KOPT-K1 (cell line): ENCODE results near the gene ZNF385D.

ENCODE experiments used
- H3K27ac ChIP-seq: fragments of 200-600 bp; sonication (generic); 2 replicates; pipeline ENCODE4 v1.5.1; 2016; ENCODE audit warnings: antibody characterized with exemption, mild to moderate bottlenecking, low read depth, low read length; ENCODE audit not compliant: poor library complexity, severe bottlenecking
- H3K36me3 ChIP-seq: fragments of 200-600 bp; sonication (generic); 2 replicates; pipeline ENCODE4 v1.5.1; 2017; ENCODE audit warnings: antibody characterized with exemption, mild to moderate bottlenecking, low read length, moderate library complexity; ENCODE audit not compliant: insufficient read depth
- H3K9me3 ChIP-seq: fragments of 200-600 bp; sonication (generic); 2 replicates; pipeline ENCODE4 v1.5.1; 2017; ENCODE audit warnings: antibody characterized with exemption, low read length, mild to moderate bottlenecking; ENCODE audit not compliant: insufficient read depth, poor library complexity, severe bottlenecking

The ZNF385D gene

DNA sequence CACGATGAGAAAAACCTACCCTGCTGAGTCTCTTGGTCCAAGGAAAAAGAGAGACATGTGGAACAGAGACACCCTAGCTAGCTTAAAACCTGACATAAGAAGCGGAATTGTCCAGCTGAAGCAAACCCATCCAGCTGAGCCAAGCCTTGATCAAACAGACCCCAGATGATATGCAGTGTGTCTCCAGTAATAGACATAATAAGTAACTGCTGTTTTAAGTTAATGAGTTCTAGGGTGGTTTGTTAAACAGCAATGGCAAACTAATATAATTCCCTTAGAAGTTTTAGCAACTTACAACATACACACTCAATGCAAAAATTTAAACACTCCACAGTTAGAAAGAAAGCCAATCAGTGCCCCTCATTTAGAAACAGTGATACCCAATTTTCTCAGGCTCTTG, 26.8 kb upstream of the ZNF385D start:
- H3K27ac ChIP-seq = no peak overlapping the region
- no peaks in the 10 kb centered on the region for H3K9me3 ChIP-seq
- H3K36me3 ChIP-seq = no peaks in the 10 kb centered on the region

DNA sequence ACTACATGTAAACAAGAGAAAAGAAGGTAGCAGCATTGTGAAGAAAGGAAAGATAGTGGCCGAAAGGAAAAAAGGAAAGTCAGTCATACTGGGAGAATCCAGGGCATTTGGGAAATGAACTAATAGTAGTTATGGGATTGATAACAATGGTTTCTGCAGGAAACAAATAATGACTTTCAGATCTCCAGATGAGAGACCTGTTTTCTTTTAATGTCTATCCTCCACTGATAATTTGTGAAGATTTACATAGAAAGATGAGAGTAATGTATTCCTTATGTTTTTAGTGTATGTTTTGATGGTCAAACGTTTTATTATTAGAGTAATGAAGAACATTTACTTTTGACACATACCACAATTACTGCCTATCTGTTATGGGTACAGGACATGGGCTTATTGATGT, 15.0 kb upstream of the ZNF385D start:
- no peaks in the 10 kb centered on the region for H3K36me3 ChIP-seq
- H3K27ac ChIP-seq = no peak overlapping the region
- no peaks in the 10 kb centered on the region for H3K9me3 ChIP-seq

DNA sequence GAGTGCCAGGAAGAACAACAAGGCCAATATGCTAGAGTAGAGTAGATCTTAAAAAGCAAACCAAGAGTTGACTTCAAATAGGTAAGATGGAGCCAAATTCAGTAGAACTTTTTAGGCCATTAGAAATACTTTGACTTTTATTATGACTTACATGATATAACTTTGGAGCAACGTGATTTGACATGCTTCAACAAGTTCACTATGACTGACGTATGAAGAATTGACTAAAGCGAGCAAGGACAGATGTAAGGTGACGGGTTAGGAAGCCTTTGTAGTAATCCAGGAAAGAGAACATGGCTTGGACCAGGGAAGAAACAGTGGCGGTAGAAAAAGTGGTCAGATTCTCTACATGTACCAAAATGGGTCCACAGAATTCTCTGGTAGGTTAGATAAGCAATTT, 4.9 kb upstream of the ZNF385D start:
- H3K27ac ChIP-seq = no peak overlapping the region
- no peaks in the 10 kb centered on the region for H3K9me3 ChIP-seq
- no peaks in the 10 kb centered on the region for H3K36me3 ChIP-seq

DNA sequence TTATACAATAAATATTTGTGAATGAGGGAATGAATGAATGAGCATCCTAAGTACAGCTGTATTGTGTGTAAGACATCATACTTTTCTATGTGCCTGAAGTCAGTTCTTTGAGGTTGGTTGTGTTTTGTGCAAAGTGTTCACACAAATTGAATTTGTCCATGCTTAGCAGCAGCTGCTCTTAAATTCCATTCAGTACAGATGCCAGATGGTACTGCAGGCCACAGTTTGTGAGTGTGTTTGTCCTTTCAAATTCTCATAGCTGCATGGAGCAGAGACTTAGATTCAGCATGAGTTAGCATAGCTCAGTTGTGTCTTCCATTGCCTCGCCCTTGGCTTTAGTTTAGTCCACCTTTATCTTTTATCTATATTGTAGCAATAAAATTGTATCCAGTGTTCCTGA, 3.8 kb upstream of the ZNF385D start:
- Histone ChIP-seq H3K9me3 (no peaks in the 10 kb centered on the region), H3K27ac (no peak overlapping the region), H3K36me3 (no peaks in the 10 kb centered on the region)

DNA sequence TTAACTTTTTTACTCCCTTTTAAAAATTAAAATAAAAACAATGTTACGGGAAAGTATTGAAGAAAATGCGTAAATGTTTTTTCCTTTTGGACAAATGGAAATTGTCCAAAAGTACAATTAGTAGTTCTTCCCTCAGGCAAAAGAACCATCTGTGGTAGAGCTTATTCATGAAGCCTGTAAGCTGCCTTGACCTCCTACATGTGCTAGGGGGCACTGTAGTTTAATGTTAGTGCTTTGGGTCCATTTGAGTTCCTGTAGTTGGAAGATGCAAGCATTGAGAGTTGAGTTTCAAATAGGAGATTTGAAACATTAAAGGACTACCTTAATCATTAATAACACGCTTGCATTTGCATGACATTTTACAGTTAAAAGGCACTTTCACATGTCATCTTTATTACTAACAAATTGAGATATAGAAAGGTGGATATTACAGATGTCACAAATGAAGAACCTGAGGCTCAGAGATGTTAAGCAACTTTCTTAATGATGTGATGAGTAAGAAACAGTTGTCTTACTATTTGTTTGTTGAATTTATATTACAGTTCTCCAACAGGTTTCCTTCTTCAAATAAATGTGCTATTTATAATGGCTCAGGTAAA, 1.8 kb upstream of the ZNF385D start:
- Histone ChIP-seq H3K9me3 (no peaks in the 10 kb centered on the region), H3K27ac (no peak overlapping the region), H3K36me3 (no peaks in the 10 kb centered on the region)

DNA sequence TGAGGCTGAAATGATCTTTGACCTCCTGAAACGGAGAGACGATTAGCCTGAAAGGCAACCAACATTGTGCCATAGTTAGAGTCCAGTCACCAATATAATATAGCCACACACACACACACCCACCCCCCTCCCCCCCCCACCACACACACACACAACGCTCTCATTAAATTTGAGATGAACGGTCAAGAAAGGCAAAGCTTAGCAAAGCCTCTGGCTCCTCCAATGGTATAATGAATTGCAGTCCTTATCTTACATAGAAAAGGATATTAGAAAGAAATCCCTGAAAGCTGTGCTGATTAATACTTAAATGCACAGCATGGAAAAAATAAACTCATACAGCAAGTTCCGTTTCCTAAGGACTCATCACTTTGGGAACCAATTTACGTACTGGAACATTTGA, 876 bp upstream of the ZNF385D start:
- H3K36me3 ChIP-seq = no peaks in the 10 kb centered on the region
- H3K9me3 ChIP-seq = no peaks in the 10 kb centered on the region
- no peak overlapping the region for H3K27ac ChIP-seq

DNA sequence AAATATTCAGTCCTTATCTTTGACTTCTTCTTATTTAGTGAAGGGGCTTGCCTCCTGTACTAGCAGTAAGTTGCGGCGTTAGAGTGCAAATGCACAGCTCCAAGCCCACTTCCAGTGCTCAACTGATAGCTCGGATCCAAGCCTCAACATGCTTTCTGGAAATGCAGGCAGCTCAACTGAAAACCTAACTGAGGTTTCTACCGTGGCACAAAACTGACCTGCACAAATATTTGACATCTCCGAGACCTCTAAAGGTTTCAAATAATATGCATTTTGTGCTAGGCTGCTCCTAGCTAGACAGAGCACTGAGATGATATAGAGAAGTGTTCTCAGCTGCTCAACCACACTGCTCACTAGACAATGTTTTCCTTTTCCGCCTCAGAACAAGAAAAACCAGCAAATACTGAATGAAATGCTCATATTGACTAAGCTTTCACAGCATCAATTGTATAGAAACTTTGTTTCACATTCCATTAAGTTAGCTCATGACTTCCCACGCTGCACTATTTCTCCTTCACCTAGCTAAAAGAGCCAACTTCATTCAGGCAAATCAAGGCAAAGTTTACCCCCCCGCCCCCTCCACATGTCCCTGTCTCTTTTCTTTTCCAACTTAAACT, 822 bp downstream of the ZNF385D start:
- H3K9me3 ChIP-seq = no peaks in the 10 kb centered on the region
- no peak overlapping the region for H3K27ac ChIP-seq
- no peaks in the 10 kb centered on the region for H3K36me3 ChIP-seq

DNA sequence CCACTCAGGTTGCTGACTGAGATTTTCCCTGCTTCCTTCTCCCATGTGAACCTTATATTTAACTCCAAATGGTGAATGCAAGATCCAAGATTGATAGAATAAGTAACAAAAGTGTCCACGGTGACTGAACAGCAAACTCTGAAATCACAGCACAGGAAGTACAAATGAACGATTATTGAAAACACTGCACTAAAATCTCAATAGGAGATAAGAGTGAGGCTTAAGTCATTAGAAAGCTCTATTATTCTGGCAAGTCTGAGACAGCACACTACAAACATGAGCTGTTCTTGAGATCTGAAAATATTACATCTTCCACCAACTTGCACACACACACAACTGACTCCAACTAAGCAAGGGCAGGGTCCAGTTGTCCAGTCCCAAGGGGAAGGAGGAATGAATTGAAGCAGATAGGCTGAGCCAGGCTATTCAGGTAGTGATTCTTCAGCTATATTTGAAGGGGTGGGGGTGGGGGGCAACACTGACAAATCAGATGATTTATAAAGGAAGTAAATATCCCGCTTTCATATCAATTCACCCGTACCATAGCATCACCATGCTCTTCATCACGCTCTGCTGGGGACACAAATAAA, 2.9 kb downstream of the ZNF385D start:
- H3K27ac ChIP-seq = no peak overlapping the region
- no peaks in the 10 kb centered on the region for H3K36me3 ChIP-seq
- no peaks in the 10 kb centered on the region for H3K9me3 ChIP-seq

DNA sequence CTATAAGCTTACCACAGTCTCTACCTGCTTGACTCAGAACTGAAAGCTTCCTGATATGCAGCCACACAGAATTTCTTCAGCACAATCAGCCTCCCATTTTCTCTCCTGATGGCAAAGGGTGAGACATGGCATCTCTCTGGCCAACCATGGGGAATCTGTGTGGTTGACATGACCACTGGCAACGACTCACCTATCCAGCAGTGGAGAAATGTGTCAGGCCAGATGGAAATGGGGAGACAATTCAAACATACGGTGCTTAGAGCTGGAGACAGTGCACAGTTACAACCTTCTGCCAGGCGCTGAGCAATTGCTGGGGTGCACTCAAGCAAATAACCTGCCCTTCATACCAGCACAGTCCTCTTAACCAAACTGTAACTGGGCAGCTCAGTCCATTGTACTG, 3.6 kb downstream of the ZNF385D start:
- Histone ChIP-seq H3K9me3 (no peaks in the 10 kb centered on the region), H3K36me3 (no peaks in the 10 kb centered on the region), H3K27ac (no peak overlapping the region)

DNA sequence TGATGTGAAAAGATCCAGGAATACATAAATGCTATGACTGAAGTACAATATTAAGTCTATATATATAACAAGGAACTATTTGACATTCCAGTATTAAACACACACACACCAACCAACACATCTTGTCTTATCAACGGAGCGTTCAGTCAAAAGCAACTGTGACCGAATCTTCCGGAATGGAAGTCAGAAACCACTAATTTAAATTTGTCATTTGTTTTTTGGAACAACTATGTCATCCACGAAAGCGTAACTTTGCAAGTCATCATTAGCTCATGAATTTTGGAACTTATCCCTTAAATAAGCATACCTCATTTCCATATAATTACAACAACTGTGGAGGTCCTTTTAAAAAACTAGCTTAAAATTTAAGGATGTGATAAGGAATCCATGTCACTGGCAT, 5.0 kb downstream of the ZNF385D start:
- Histone ChIP-seq H3K36me3 (no peaks in the 10 kb centered on the region), H3K27ac (no peak overlapping the region), H3K9me3 (no peaks in the 10 kb centered on the region)

DNA sequence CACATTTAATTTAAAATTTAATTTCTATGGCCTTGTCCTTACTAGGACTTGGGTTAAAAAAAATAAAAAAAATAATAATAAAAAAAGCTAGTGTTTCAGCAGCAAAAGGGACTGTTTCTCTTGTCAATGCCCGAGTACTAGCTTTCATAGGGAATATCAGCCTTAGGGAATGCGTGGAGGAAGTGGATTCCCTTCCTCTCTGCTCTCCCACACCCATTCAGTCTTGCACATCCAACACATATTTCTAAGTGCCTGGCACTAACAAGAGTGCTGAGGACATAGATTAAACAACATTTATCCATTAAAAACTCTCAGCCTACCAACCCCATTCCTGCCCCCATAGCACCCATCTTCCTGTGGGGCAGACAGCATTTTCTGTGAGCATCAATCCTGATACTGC, 6.2 kb downstream of the ZNF385D start:
- Histone ChIP-seq H3K27ac (no peak overlapping the region), H3K9me3 (no peaks in the 10 kb centered on the region), H3K36me3 (no peaks in the 10 kb centered on the region)

DNA sequence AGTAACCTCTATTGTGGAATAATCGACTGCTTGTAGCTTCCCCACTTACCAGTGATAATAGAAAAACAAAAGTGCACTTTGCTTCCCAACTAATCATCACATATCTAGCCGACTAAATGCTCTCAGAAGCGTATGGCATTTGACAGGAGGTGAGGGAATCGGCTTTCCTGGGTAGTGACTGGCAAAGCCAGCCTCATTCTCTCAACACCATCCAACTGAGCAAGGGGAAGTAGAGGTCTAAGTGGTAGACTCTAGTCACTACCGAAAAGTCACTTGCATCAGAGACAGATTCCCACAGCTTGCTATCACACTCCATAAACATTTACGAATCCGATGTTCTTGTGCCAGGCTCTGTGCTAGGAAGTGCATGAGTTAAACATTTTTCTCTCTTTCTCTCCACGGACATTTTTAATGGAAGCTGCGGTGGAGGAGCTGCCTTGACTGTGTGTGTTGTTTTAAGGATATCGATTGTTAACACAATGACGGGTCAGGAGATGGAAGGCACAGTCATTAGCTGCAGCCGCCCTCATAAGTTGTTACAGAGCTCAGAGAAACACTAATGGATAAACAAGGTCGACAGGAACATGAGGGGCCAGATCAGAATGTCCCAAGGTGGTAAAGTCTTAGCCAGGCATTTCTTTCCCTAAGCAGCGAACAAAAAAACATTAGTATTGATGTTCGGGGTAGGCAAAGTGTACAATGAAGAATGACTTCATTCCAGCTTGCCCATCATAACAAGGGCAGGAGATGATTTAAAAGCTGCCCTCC, 11.9 kb downstream of the ZNF385D start:
- Histone ChIP-seq H3K27ac (no peak overlapping the region), H3K9me3 (no peaks in the 10 kb centered on the region), H3K36me3 (no peaks in the 10 kb centered on the region)

DNA sequence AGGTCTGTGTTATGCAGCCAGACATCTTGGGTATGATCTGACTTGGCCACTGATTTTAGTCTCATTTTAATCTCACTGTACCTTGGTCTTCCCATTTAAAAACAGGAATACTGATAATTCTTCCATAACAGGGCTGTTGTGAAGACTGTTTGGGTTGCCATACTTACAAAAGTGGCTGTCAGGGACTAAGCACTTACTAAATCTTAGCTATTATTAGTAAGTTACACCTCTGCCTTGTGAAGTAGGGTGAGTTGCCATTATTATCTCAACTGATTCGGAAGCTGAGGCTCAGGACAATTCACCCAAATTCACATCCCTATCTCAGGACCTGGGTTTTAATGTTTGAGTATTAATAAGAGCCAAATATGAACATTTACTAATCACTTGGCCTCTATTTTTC, 12.7 kb downstream of the ZNF385D start:
- no peaks in the 10 kb centered on the region for H3K36me3 ChIP-seq
- H3K27ac ChIP-seq = no peak overlapping the region
- no peaks in the 10 kb centered on the region for H3K9me3 ChIP-seq

DNA sequence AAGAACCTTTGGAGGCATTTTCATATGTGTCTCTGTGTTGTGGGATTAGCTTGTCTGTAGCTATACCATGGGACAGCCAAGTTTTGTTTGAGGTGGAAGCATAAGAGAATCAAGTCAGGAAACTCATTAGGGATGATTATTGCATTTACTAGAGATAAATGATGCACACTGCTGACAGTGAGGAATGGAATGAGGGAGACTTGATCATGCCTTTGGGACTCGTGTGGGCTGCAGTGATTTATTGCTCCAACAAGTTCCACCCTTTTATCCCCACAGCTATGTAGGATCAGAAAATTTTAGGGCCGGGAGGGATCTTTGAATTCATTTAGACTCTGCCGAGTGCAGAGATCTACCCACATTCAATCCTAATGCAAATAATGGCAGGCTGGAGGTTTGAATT, 16.3 kb downstream of the ZNF385D start:
- Histone ChIP-seq H3K36me3 (no peaks in the 10 kb centered on the region), H3K9me3 (no peaks in the 10 kb centered on the region), H3K27ac (no peak overlapping the region)

DNA sequence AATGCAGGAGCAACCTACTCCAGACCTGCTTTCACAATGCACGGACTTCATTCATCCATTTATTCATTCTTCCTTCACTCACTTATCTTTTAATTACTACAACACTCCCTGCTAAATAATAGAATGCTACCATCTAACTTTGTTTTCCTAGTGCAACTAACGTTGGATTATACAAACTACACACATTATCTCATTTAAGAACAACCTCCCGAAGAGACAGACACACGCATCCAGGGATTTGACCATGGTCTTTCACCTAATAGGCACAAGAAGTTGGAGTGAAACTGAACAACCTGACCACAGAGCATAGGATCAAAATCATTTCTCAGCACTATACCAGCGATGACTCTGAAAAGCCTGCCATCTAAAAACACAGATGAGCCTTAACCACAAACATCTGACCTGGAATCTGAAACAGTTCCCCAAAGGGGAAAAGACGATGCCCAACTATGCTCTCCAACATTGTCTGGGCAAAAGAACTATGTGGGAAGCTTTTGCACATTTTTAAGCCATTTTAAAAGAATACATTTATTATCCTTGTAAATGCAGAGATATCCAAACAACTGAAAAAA, 21.0 kb downstream of the ZNF385D start:
- Histone ChIP-seq H3K36me3 (no peaks in the 10 kb centered on the region), H3K9me3 (no peaks in the 10 kb centered on the region), H3K27ac (no peak overlapping the region)
